Liver (tissue), 9 donors: Measurements from ENCODE around the gene OCSTAMP. TPM values are rescaled to one million over a fixed set of nuclear protein-coding genes. Genes with fewer than 3 reads are reported as not detected.

Experiments
- DNase-seq: peaks from one replicate; pipeline ENCODE4 v3.0.0-alpha.2; 2017; ENCODE audit warnings: low spot score
- H3K27ac ChIP-seq, 2 donors: one replicate each; pipeline ENCODE4 v1.7.0; 2013; ENCODE audit warnings: inconsistent platforms in 2 of 2, low read length in 2 of 2, control low read depth in 1 of 2, low read depth in 1 of 2, mild to moderate bottlenecking in 1 of 2
- H3K27me3 ChIP-seq, 4 donors: one replicate each; pipeline versions ENCODE4 v1.6.1 to v1.7.0; 2013; ENCODE audit warnings: low read length in 3 of 4, inconsistent platforms in 1 of 4, mild to moderate bottlenecking in 1 of 4, moderate library complexity in 1 of 4; ENCODE audit not compliant: control insufficient read depth in 4 of 4, insufficient read depth in 4 of 4
- H3K36me3 ChIP-seq, 4 donors: one replicate each; pipeline versions ENCODE4 v1.6.1 to v1.7.0; 2013; ENCODE audit warnings: low read length in 3 of 4, mild to moderate bottlenecking in 3 of 4, low read depth in 1 of 4, moderate library complexity in 1 of 4; ENCODE audit not compliant: control insufficient read depth in 4 of 4, insufficient read depth in 3 of 4
- H3K4me1 ChIP-seq, 4 donors: one replicate each; pipeline versions ENCODE4 v1.6.1 to v1.7.0; 2013; ENCODE audit warnings: low read length in 3 of 4, mild to moderate bottlenecking in 3 of 4, moderate library complexity in 1 of 4; ENCODE audit not compliant: control insufficient read depth in 4 of 4, insufficient read depth in 4 of 4
- H3K4me3 ChIP-seq, 3 donors: one replicate each; pipeline versions ENCODE4 v1.6.1 to v1.7.0; 2013; ENCODE audit warnings: low read length in 3 of 3, control low read depth in 1 of 3, low read depth in 1 of 3, mild to moderate bottlenecking in 1 of 3
- H3K9ac ChIP-seq, 2 donors: one replicate each; pipeline ENCODE4 v1.7.0; 2013; ENCODE audit warnings: low read length in 2 of 2, mild to moderate bottlenecking in 2 of 2, moderate library complexity in 2 of 2, control low read depth in 1 of 2, low read depth in 1 of 2
- H3K9me3 ChIP-seq, 4 donors: one replicate each; pipeline versions ENCODE4 v1.6.1 to v1.7.0; 2013; ENCODE audit warnings: low read length in 3 of 4; ENCODE audit not compliant: control insufficient read depth in 4 of 4
- EGR1 ChIP-seq, 2 donors: IDR thresholded peaks; 2 replicates each; pipeline ENCODE4 v1.6.1; 2016 to 2018; ENCODE audit warnings: antibody characterized with exemption in 2 of 2, low read depth in 2 of 2
- FOXA1 ChIP-seq: IDR thresholded peaks from 2 replicates; pipeline ENCODE4 v1.6.1; 2016; ENCODE audit warnings: antibody characterized with exemption
- FOXA2 ChIP-seq: IDR thresholded peaks from 2 replicates; pipeline ENCODE4 v1.6.1; 2016; ENCODE audit warnings: antibody characterized with exemption
- GABPA ChIP-seq, 2 donors: IDR thresholded peaks in 1 of 2; conservative IDR thresholded peaks in 1 of 2; 2 replicates each; pipeline ENCODE4 v1.6.1; 2016; ENCODE audit warnings: antibody characterized with exemption in 2 of 2, mild to moderate bottlenecking in 1 of 2, moderate library complexity in 1 of 2
- HNF4A ChIP-seq, 2 donors: conservative IDR thresholded peaks; 2 replicates each; pipeline ENCODE4 v1.6.1; 2016; ENCODE audit warnings: antibody characterized with exemption in 2 of 2, mild to moderate bottlenecking in 2 of 2
- HNF4G ChIP-seq: IDR thresholded peaks from 2 replicates; pipeline ENCODE4 v1.6.1; 2016; ENCODE audit warnings: antibody characterized with exemption
- JUND ChIP-seq, 2 donors: IDR thresholded peaks; 2 replicates each; pipeline ENCODE4 v1.6.1; 2016; ENCODE audit warnings: antibody characterized with exemption in 2 of 2
- NR2F2 ChIP-seq: IDR thresholded peaks from 2 replicates; pipeline ENCODE4 v1.6.1; 2016; ENCODE audit warnings: antibody characterized with exemption
- RAD21 ChIP-seq, 2 donors: IDR thresholded peaks; 2 replicates each; pipeline ENCODE4 v1.6.1; 2016; ENCODE audit warnings: antibody characterized with exemption in 2 of 2, mild to moderate bottlenecking in 2 of 2
- RXRA ChIP-seq, 2 donors: IDR thresholded peaks; 2 replicates each; pipeline ENCODE4 v1.6.1; 2017 to 2018; ENCODE audit warnings: antibody characterized with exemption in 2 of 2, mild to moderate bottlenecking in 1 of 2
- SP1 ChIP-seq: IDR thresholded peaks from 2 replicates; pipeline ENCODE4 v1.6.1; 2018; ENCODE audit warnings: antibody characterized with exemption, mild to moderate bottlenecking
- TAF1 ChIP-seq: conservative IDR thresholded peaks from 2 replicates; pipeline ENCODE4 v1.6.1; 2016; ENCODE audit warnings: antibody characterized with exemption, mild to moderate bottlenecking
- YY1 ChIP-seq: IDR thresholded peaks from 2 replicates; pipeline ENCODE4 v1.6.1; 2016; ENCODE audit warnings: antibody characterized with exemption, mild to moderate bottlenecking
- WGBS: extraction: QIAGEN DNeasy Blood & Tissue Kit; methylation state at CpG from one replicate; pipeline ENCODE4 v1.1.7; 2013; 5-methylcytosine and 5-hydroxymethylcytosine counted together
- polyA plus RNA-seq, 2 donors: library from polyadenylated mRNA; stranded (reverse) in 1 of 2; unstranded in 1 of 2; fragments of 200-250 nt in 1 of 2; fragments of >200 nt in 1 of 2; fragmentation: Nextera tagmentation in 1 of 2; extraction: Ambion mirVana in 1 of 2; gene quantifications; one replicate each; pipeline versions ENCODE4 v1.2.1 to v1.2.3, GENCODE V29; 2013 to 2015
- total RNA-seq, 2 donors: library from RNA; depleted of rRNA; stranded (reverse); fragments of >200 nt; gene quantifications; one replicate each; pipeline ENCODE4 v1.2.3, GENCODE V29; 2014
- TF ChIP-seq, protein P1 (sequence below): IDR thresholded peaks from 2 replicates; pipeline ENCODE4 v1.6.1; 2016; ENCODE audit warnings: antibody characterized with exemption
- TF ChIP-seq, protein P2 (sequence below): IDR thresholded peaks from 2 replicates; pipeline ENCODE4 v1.6.1; 2016; ENCODE audit warnings: antibody characterized with exemption, mild to moderate bottlenecking
- TF ChIP-seq, protein P3 (sequence below): IDR thresholded peaks from 2 replicates; pipeline ENCODE4 v1.6.1; 2016; ENCODE audit warnings: antibody characterized with exemption
- TF ChIP-seq, protein P4 (sequence below): IDR thresholded peaks from 2 replicates; pipeline ENCODE4 v1.6.1; 2016; ENCODE audit warnings: antibody characterized with exemption
- TF ChIP-seq, protein P5 (sequence below): fragments of 150-350 bp; IDR thresholded peaks from 2 replicates; pipeline ENCODE4 v1.5.1; 2017; ENCODE audit warnings: improper control_type of control experiment, low read depth, low read length; ENCODE audit not compliant: missing input control
- donor health status: healthy.
- donor health status: healthy.
- donor health status: healthy.
- donor health status: healthy.
- donor health status: healthy.

OCSTAMP gene
- total and polyA plus RNA-seq, 4 donors = not detected

DNA sequence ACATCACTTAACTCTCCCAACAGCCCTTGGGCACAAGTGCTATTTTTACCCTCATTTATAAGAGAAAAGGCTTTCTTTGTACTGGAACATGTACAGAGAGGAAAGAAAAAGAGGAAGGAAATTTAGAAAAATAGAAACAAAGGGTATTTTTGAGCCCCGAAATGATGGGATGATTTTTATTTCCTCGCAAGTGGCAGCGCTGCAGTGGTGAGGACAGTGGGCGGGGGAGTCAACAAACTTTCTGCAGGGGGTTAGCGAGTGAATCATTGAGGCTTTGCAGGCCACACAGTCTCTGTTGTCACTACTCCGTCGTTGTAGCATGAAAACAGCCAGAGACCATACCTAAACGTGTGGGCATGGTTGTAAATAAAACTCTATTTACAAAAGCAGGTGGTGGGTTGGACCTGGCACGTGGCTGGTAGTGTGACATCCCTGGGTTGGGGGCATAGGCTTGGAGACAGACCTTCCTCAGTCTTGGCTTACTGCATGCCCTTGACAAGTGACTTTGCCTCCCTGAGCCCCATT lies 25.5 kb upstream of the OCSTAMP start:
- Histone ChIP-seq H3K4me3 (no peak overlapping the region), H3K9me3 (no peaks in the 10 kb centered on the region), H3K9ac (no peak overlapping the region), H3K27me3 (peaks cover 0 to 2% (median 0%) of the 10 kb centered on the region in 4 donors), H3K36me3 (no peaks in the 10 kb centered on the region), H3K4me1 (no peaks in the 10 kb centered on the region), H3K27ac (no peak overlapping the region)
- TF ChIP-seq FOXA1 = no peak
- TF ChIP-seq, protein P1, sequence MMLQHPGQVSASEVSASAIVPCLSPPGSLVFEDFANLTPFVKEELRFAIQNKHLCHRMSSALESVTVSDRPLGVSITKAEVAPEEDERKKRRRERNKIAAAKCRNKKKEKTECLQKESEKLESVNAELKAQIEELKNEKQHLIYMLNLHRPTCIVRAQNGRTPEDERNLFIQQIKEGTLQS = no peak
- TF ChIP-seq, protein P2, sequence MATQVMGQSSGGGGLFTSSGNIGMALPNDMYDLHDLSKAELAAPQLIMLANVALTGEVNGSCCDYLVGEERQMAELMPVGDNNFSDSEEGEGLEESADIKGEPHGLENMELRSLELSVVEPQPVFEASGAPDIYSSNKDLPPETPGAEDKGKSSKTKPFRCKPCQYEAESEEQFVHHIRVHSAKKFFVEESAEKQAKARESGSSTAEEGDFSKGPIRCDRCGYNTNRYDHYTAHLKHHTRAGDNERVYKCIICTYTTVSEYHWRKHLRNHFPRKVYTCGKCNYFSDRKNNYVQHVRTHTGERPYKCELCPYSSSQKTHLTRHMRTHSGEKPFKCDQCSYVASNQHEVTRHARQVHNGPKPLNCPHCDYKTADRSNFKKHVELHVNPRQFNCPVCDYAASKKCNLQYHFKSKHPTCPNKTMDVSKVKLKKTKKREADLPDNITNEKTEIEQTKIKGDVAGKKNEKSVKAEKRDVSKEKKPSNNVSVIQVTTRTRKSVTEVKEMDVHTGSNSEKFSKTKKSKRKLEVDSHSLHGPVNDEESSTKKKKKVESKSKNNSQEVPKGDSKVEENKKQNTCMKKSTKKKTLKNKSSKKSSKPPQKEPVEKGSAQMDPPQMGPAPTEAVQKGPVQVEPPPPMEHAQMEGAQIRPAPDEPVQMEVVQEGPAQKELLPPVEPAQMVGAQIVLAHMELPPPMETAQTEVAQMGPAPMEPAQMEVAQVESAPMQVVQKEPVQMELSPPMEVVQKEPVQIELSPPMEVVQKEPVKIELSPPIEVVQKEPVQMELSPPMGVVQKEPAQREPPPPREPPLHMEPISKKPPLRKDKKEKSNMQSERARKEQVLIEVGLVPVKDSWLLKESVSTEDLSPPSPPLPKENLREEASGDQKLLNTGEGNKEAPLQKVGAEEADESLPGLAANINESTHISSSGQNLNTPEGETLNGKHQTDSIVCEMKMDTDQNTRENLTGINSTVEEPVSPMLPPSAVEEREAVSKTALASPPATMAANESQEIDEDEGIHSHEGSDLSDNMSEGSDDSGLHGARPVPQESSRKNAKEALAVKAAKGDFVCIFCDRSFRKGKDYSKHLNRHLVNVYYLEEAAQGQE = no peak
- TF ChIP-seq YY1 = no peak
- TF ChIP-seq SP1 = no peak
- TF ChIP-seq HNF4A (conservative IDR thresholded peaks at IDR 0.05) = no peak
- no peak for TF ChIP-seq NR2F2
- no peak for TF ChIP-seq FOXA2
- no peak for TF ChIP-seq EGR1 (IDR thresholded peaks at IDR 0.05; ENCODE audit: low read depth in 2 of 2)
- no peak for TF ChIP-seq HNF4G
- TF ChIP-seq, protein P3, sequence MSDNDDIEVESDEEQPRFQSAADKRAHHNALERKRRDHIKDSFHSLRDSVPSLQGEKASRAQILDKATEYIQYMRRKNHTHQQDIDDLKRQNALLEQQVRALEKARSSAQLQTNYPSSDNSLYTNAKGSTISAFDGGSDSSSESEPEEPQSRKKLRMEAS = no peak
- TF ChIP-seq JUND (IDR thresholded peaks at IDR 0.05) = no peak
- no peak for TF ChIP-seq RXRA (IDR thresholded peaks at IDR 0.05)
- WGBS = 66% methylated on average over 9 of the region's 9 CpGs
- no peak for DNase-seq

DNA sequence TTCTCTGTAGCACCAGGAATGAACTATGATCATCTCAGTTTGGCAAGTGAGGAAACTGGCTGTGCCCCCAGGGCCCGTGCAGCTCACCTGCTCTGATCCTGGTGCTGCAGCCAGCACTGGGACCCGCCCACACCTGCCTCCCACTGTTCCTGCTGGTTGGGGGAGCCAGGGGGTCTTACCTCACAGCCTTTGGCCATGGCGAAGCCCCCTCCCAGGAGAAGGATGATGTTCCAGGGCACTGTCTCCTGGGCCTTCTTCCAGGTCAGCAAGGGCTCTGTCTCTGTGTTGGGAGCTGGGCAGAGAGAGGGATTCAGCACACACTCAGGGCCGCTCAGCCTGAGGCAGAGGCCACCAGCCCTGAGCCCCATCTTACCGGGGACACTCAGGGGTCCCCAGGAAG lies 24.9 kb upstream of the OCSTAMP start:
- H3K4me3 ChIP-seq = no peak overlapping the region
- H3K9me3 ChIP-seq = no peaks in the 10 kb centered on the region
- H3K36me3 ChIP-seq = no peaks in the 10 kb centered on the region
- no peak overlapping the region for H3K9ac ChIP-seq
- no peaks in the 10 kb centered on the region for H3K4me1 ChIP-seq
- no peak overlapping the region for H3K27ac ChIP-seq
- TF ChIP-seq, protein P2 = no peak
- no peak for TF ChIP-seq GABPA (IDR thresholded peaks at IDR 0.05 in 1 of 2, conservative IDR thresholded peaks at IDR 0.05 in 1 of 2)
- TF ChIP-seq FOXA2 = no peak
- no peak for TF ChIP-seq FOXA1
- no peak for TF ChIP-seq SP1
- no peak for TF ChIP-seq HNF4G
- TF ChIP-seq EGR1 (IDR thresholded peaks at IDR 0.05; ENCODE audit: low read depth in 2 of 2) = no peak
- TF ChIP-seq HNF4A (conservative IDR thresholded peaks at IDR 0.05) = no peak
- TF ChIP-seq TAF1 = no peak
- TF ChIP-seq YY1 = no peak
- no peak for TF ChIP-seq RXRA (IDR thresholded peaks at IDR 0.05)
- TF ChIP-seq, protein P1 = no peak
- TF ChIP-seq, protein P4, sequence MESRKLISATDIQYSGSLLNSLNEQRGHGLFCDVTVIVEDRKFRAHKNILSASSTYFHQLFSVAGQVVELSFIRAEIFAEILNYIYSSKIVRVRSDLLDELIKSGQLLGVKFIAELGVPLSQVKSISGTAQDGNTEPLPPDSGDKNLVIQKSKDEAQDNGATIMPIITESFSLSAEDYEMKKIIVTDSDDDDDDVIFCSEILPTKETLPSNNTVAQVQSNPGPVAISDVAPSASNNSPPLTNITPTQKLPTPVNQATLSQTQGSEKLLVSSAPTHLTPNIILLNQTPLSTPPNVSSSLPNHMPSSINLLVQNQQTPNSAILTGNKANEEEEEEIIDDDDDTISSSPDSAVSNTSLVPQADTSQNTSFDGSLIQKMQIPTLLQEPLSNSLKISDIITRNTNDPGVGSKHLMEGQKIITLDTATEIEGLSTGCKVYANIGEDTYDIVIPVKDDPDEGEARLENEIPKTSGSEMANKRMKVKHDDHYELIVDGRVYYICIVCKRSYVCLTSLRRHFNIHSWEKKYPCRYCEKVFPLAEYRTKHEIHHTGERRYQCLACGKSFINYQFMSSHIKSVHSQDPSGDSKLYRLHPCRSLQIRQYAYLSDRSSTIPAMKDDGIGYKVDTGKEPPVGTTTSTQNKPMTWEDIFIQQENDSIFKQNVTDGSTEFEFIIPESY = no peak
- no peak for TF ChIP-seq RAD21 (IDR thresholded peaks at IDR 0.05)
- TF ChIP-seq, protein P3 = no peak
- TF ChIP-seq JUND (IDR thresholded peaks at IDR 0.05) = no peak
- TF ChIP-seq, protein P5, sequence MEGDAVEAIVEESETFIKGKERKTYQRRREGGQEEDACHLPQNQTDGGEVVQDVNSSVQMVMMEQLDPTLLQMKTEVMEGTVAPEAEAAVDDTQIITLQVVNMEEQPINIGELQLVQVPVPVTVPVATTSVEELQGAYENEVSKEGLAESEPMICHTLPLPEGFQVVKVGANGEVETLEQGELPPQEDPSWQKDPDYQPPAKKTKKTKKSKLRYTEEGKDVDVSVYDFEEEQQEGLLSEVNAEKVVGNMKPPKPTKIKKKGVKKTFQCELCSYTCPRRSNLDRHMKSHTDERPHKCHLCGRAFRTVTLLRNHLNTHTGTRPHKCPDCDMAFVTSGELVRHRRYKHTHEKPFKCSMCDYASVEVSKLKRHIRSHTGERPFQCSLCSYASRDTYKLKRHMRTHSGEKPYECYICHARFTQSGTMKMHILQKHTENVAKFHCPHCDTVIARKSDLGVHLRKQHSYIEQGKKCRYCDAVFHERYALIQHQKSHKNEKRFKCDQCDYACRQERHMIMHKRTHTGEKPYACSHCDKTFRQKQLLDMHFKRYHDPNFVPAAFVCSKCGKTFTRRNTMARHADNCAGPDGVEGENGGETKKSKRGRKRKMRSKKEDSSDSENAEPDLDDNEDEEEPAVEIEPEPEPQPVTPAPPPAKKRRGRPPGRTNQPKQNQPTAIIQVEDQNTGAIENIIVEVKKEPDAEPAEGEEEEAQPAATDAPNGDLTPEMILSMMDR = no peak
- TF ChIP-seq NR2F2 = no peak
- DNase-seq = no peak
- H3K27me3 ChIP-seq = peaks cover 0 to 2% (median 0%) of the 10 kb centered on the region in 4 donors
- 85% methylated on average over 5 of the region's 5 CpGs for WGBS
